SJCRH30 (cell line): Measurements from ENCODE around the gene HSDL2. TPM values are rescaled to one million over a fixed set of nuclear protein-coding genes. Genes with fewer than 3 reads are reported as not detected.
"Not testable (repeated sequence)": the region's sequence is repeated elsewhere in the genome, so short reads cannot be mapped to it uniquely, and the experiment has no call there.

Source experiments
- DNase-seq, 2 experiments: peaks; one replicate each; pipeline ENCODE4 v3.0.0-alpha.2; 2015 to 2020
- H3K27ac ChIP-seq: fragments of 250-450 bp; sonication (Bioruptor Pico); 2 replicates; pipeline ENCODE4 v1.5.1; 2020; ENCODE audit warnings: mild to moderate bottlenecking, moderate library complexity
- H3K27me3 ChIP-seq: fragments of 250-450 bp; sonication (Bioruptor Pico); 2 replicates; pipeline ENCODE4 v1.5.1; 2020; ENCODE audit warnings: mild to moderate bottlenecking, moderate library complexity
- H3K36me3 ChIP-seq: fragments of 250-450 bp; sonication (Bioruptor Pico); 2 replicates; pipeline ENCODE4 v1.5.1; 2020; ENCODE audit warnings: mild to moderate bottlenecking, moderate library complexity
- H3K4me1 ChIP-seq: fragments of 250-450 bp; sonication (Bioruptor Pico); 2 replicates; pipeline ENCODE4 v1.5.1; 2020; ENCODE audit warnings: mild to moderate bottlenecking, moderate library complexity
- H3K4me3 ChIP-seq: fragments of 250-450 bp; sonication (Bioruptor Pico); 2 replicates; pipeline ENCODE4 v1.5.1; 2020; ENCODE audit warnings: mild to moderate bottlenecking, moderate library complexity
- H3K9me3 ChIP-seq: fragments of 250-450 bp; sonication (Bioruptor Pico); replicated peaks from 2 replicates; pipeline ENCODE4 v1.5.1; 2020; ENCODE audit warnings: mild to moderate bottlenecking, moderate library complexity
- total RNA-seq: library from RNA; depleted of rRNA; stranded (reverse); fragments of >200 nt; shearing (Covaris generic); gene quantifications from 2 replicates; pipeline ENCODE4 v1.2.3, GENCODE V29; 2014

Gene HSDL2
- total RNA-seq, 1 experiment from 2014 or later: 41.4 TPM

GRCh38 chr9:112352209-112352608 lies 27.7 kb upstream of the HSDL2 start:
- Histone ChIP-seq H3K36me3 (no peaks in the 10 kb centered on the region), H3K4me1 (0 out of 2 replicates have a peak, but pooled peaks cover 8% of the 10 kb centered on the region), H3K4me3 (no peak overlapping the region), H3K27ac (no peak overlapping the region), H3K9me3 (no peaks in the 10 kb centered on the region; the same call in 1 of the 2 replicates), H3K27me3 (0 out of 2 replicates have a peak, but pooled peaks cover 2% of the 10 kb centered on the region)
- DNase-seq: no peak

- no peak overlapping the region for H3K4me3 ChIP-seq
- 0 out of 2 replicates have a peak, but pooled peaks cover 8% of the 10 kb centered on the region for H3K4me1 ChIP-seq
- H3K36me3 ChIP-seq: no peaks in the 10 kb centered on the region
- DNase-seq: peak in 1 of 2 experiments; percentile 38
- H3K27ac ChIP-seq: no peak overlapping the region
- no peaks in the 10 kb centered on the region; the same call in 1 of the 2 replicates for H3K9me3 ChIP-seq
- 0 out of 2 replicates have a peak, but pooled peaks cover 2% of the 10 kb centered on the region for H3K27me3 ChIP-seq
Observed at GRCh38 chr9:112354081-112354743, 25.7 kb upstream of the HSDL2 start.

- Histone ChIP-seq H3K27me3 (0 out of 2 replicates have a peak, but pooled peaks cover 2% of the 10 kb centered on the region), H3K27ac (no peak overlapping the region), H3K4me3 (no peak overlapping the region), H3K4me1 (0 out of 2 replicates have a peak, but pooled peaks cover 8% of the 10 kb centered on the region), H3K36me3 (no peaks in the 10 kb centered on the region), H3K9me3 (no peaks in the 10 kb centered on the region; the same call in 1 of the 2 replicates)
- no peak for DNase-seq
Observed at GRCh38 chr9:112355427-112355897, 24.4 kb upstream of the HSDL2 start.

GRCh38 chr9:112360047-112360804 lies 19.7 kb upstream of the HSDL2 start:
- no peak overlapping the region for H3K27ac ChIP-seq
- H3K27me3 ChIP-seq: no peaks in the 10 kb centered on the region
- no peaks in the 10 kb centered on the region for H3K36me3 ChIP-seq
- no peak for DNase-seq
- no peaks in the 10 kb centered on the region; the same call in 1 of the 2 replicates for H3K9me3 ChIP-seq
- H3K4me1 ChIP-seq: no peaks in the 10 kb centered on the region
- H3K4me3 ChIP-seq: no peak overlapping the region

- H3K36me3 ChIP-seq: no peaks in the 10 kb centered on the region
- peak in 1 of 2 experiments; percentile 72 for DNase-seq
- H3K27ac ChIP-seq: no peak overlapping the region
- no peaks in the 10 kb centered on the region; the same call in 1 of the 2 replicates for H3K9me3 ChIP-seq
- H3K4me3 ChIP-seq: no peak overlapping the region
- H3K27me3 ChIP-seq: no peaks in the 10 kb centered on the region
- no peaks in the 10 kb centered on the region for H3K4me1 ChIP-seq
Observed at GRCh38 chr9:112361601-112362000, 18.3 kb upstream of the HSDL2 start.

- DNase-seq: no peak
- no peaks in the 10 kb centered on the region; the same call in none of the 2 replicates for H3K9me3 ChIP-seq
- no peaks in the 10 kb centered on the region for H3K27me3 ChIP-seq
- H3K4me1 ChIP-seq: no peaks in the 10 kb centered on the region
- no peak overlapping the region for H3K4me3 ChIP-seq
- no peaks in the 10 kb centered on the region for H3K36me3 ChIP-seq
- no peak overlapping the region for H3K27ac ChIP-seq
Observed at GRCh38 chr9:112364761-112365160, 15.1 kb upstream of the HSDL2 start.

- H3K36me3 ChIP-seq, DNase-seq, H3K27me3 ChIP-seq, H3K4me3 ChIP-seq, H3K27ac ChIP-seq, H3K4me1 ChIP-seq, H3K9me3 ChIP-seq: not testable (repeated sequence)
Observed at GRCh38 chr9:112365257-112365656, 14.7 kb upstream of the HSDL2 start.

- Histone ChIP-seq H3K27me3 (no peaks in the 10 kb centered on the region), H3K36me3 (no peaks in the 10 kb centered on the region), H3K9me3 (no peaks in the 10 kb centered on the region; the same call in none of the 2 replicates), H3K27ac (no peak overlapping the region), H3K4me1 (no peaks in the 10 kb centered on the region), H3K4me3 (no peak overlapping the region)
- DNase-seq: no peak
Observed at GRCh38 chr9:112366591-112366990, 13.3 kb upstream of the HSDL2 start.

- Histone ChIP-seq H3K4me1 (no peaks in the 10 kb centered on the region), H3K27ac (no peak overlapping the region), H3K36me3 (no peaks in the 10 kb centered on the region), H3K9me3 (peaks cover 6% of the 10 kb centered on the region), H3K4me3 (no peak overlapping the region), H3K27me3 (no peaks in the 10 kb centered on the region)
- DNase-seq: no peak
Observed at GRCh38 chr9:112367465-112367864, 12.4 kb upstream of the HSDL2 start.

- H3K36me3 ChIP-seq: no peaks in the 10 kb centered on the region
Observed at GRCh38 chr9:112369817-112370216, 10.1 kb upstream of the HSDL2 start.

GRCh38 chr9:112371060-112371459 lies 8.8 kb upstream of the HSDL2 start:
- no peak overlapping the region for H3K27ac ChIP-seq
- H3K4me3 ChIP-seq: no peak overlapping the region
- no peak for DNase-seq
- H3K36me3 ChIP-seq: no peaks in the 10 kb centered on the region
- peaks cover 7% of the 10 kb centered on the region for H3K9me3 ChIP-seq
- H3K27me3 ChIP-seq: no peaks in the 10 kb centered on the region
- no peaks in the 10 kb centered on the region for H3K4me1 ChIP-seq

More at GRCh38 chr9:112369817-112370216, 10.1 kb upstream of the HSDL2 start:
- Histone ChIP-seq H3K9me3 (peaks cover 7% of the 10 kb centered on the region), H3K27ac (no peak overlapping the region), H3K4me1 (no peaks in the 10 kb centered on the region), H3K27me3 (no peaks in the 10 kb centered on the region), H3K4me3 (no peak overlapping the region)
- DNase-seq: no peak

- not testable (repeated sequence) for H3K27ac ChIP-seq, H3K36me3 ChIP-seq, DNase-seq, H3K27me3 ChIP-seq, H3K9me3 ChIP-seq, H3K4me3 ChIP-seq
- H3K4me1 ChIP-seq: peaks cover 11% of the 10 kb centered on the region
Observed at GRCh38 chr9:112373666-112374065, 6.2 kb upstream of the HSDL2 start.

- not testable (repeated sequence) for DNase-seq, H3K9me3 ChIP-seq, H3K36me3 ChIP-seq, H3K27ac ChIP-seq, H3K4me3 ChIP-seq, H3K27me3 ChIP-seq
- peaks cover 11% of the 10 kb centered on the region for H3K4me1 ChIP-seq
Observed at GRCh38 chr9:112374232-112374631, 5.7 kb upstream of the HSDL2 start.

GRCh38 chr9:112375361-112375760 lies 4.5 kb upstream of the HSDL2 start:
- no peaks in the 10 kb centered on the region for H3K27me3 ChIP-seq
- DNase-seq: no peak
- H3K9me3 ChIP-seq: peaks cover 7% of the 10 kb centered on the region
- H3K4me3 ChIP-seq: no peak overlapping the region
- H3K27ac ChIP-seq: no peak overlapping the region
- H3K36me3 ChIP-seq: no peaks in the 10 kb centered on the region
- peaks cover 11% of the 10 kb centered on the region for H3K4me1 ChIP-seq

GRCh38 chr9:112377087-112377486 lies 2.8 kb upstream of the HSDL2 start:
- no peak for DNase-seq
- Histone ChIP-seq H3K36me3 (no peaks in the 10 kb centered on the region), H3K4me1 (peaks cover 15% of the 10 kb centered on the region), H3K9me3 (peaks cover 5% of the 10 kb centered on the region), H3K4me3 (no peak overlapping the region), H3K27me3 (no peaks in the 10 kb centered on the region), H3K27ac (no peak overlapping the region)
